GM23248 (cell line): ENCODE data around the gene NXPH2.

Experiments used
- EZH2 ChIP-seq: fragments of 200-600 bp; sonication (generic); IDR thresholded peaks from 2 replicates; pipeline ENCODE4 v1.6.1; 2018; ENCODE audit warnings: antibody characterized with exemption, mild to moderate bottlenecking; ENCODE audit not compliant: insufficient read depth, poor library complexity, severe bottlenecking
- EZH2phosphoT487 ChIP-seq: fragments of 200-600 bp; sonication (generic); IDR thresholded peaks from 2 replicates; pipeline ENCODE4 v1.6.1; 2018; ENCODE audit warnings: antibody characterized with exemption, moderate library complexity, mild to moderate bottlenecking, low read depth; ENCODE audit not compliant: insufficient read depth

- TF ChIP-seq EZH2 (no peak), EZH2phosphoT487 (no peak)
Measured at GRCh38 chr2:138632066-138632620, 148.0 kb downstream of the NXPH2 start.
